Gastroesophageal sphincter (tissue), 4 donors: ENCODE data around the gene RPL35. TPM values are rescaled to one million over a fixed set of nuclear protein-coding genes. Genes with fewer than 3 reads are reported as not detected.
"Not testable (repeated sequence)": the region's sequence is repeated elsewhere in the genome, so short reads cannot be mapped to it uniquely, and the experiment has no call there.

ENCODE experiments used
- ATAC-seq: fragments of 150-250 bp; one replicate; pipeline ENCODE4 v1.9.1; 2016; ENCODE audit warnings: mild to moderate bottlenecking, moderate library complexity
- H3K27ac ChIP-seq, 4 donors: fragments of 200-600 bp; sonication (generic) in 3 of 4; 1 replicate in 3 of 4; 2 replicates in 1 of 4; pipeline ENCODE4 v1.5.1; 2016 to 2019
- H3K27me3 ChIP-seq: fragments of 200-600 bp; sonication (generic); one replicate; pipeline ENCODE4 v1.5.1; 2019
- H3K36me3 ChIP-seq, 2 donors: fragments of 200-600 bp; sonication (generic); one replicate each; pipeline ENCODE4 v1.5.1; 2019; ENCODE audit warnings: control low read depth in 1 of 2
- H3K4me1 ChIP-seq, 3 donors: fragments of 200-600 bp; sonication (generic); 1 replicate in 2 of 3; 2 replicates in 1 of 3; pipeline ENCODE4 v1.5.1; 2016 to 2019; ENCODE audit warnings: control low read depth in 2 of 3
- H3K4me3 ChIP-seq, 2 donors: fragments of 200-600 bp; sonication (generic); one replicate each; pipeline ENCODE4 v1.5.1; 2019; ENCODE audit warnings: mild to moderate bottlenecking in 1 of 2, moderate library complexity in 1 of 2
- H3K9me3 ChIP-seq, 3 donors: fragments of 200-600 bp; sonication (generic); one replicate each; pipeline ENCODE4 v1.5.1; 2017 to 2019; ENCODE audit warnings: control low read depth in 2 of 3
- CTCF ChIP-seq, 4 experiments: fragments of 200-600 bp in 2 of 4; fragments of 450-650 bp in 2 of 4; sonication (generic) in 1 of 4; IDR thresholded peaks; one replicate each; pipeline ENCODE4 v1.5.1; 2017 to 2019; ENCODE audit warnings: antibody characterized with exemption in 4 of 4, mild to moderate bottlenecking in 2 of 4, moderate library complexity in 2 of 4
- EP300 ChIP-seq: sonication (generic); formaldehyde crosslinking; IDR thresholded peaks from one replicate; pipeline ENCODE4 v1.6.1; 2017; ENCODE audit warnings: antibody characterized with exemption, mild to moderate bottlenecking
- POLR2A ChIP-seq, 2 donors: fragments of 450-650 bp; IDR thresholded peaks; one replicate each; pipeline ENCODE4 v1.6.1; 2017; ENCODE audit warnings: antibody characterized with exemption in 2 of 2, mild to moderate bottlenecking in 2 of 2, moderate library complexity in 1 of 2
- POLR2AphosphoS5 ChIP-seq: sonication (generic); formaldehyde crosslinking; IDR thresholded peaks from one replicate; pipeline ENCODE4 v1.6.1; 2017; ENCODE audit warnings: antibody characterized with exemption
- WGBS, 2 donors: methylation state at CpG; one replicate each; pipeline ENCODE4 v1.1.5; 2018; ENCODE audit warnings: low coverage in 1 of 2; 5-methylcytosine and 5-hydroxymethylcytosine counted together
- total RNA-seq, 4 donors: library from RNA; depleted of rRNA; stranded (reverse); fragments of >200 nt; gene quantifications; one replicate each; pipeline ENCODE4 v1.1.0, GENCODE V29; 2016

The RPL35 gene
- total RNA-seq, 4 donors from 2014 or later: 1,026 to 2,785 (median 2,065) TPM

GRCh38 chr9:124846969-124847368, 14.8 kb downstream of the RPL35 start:
- WGBS, 2 donors: 97 to 100% methylated on average over 1 to 5 of the region's 6 CpGs
- H3K4me1 ChIP-seq: peaks cover 0 to 14% (median 0%) of the 10 kb centered on the region in 3 donors
- H3K27ac ChIP-seq: no peak overlapping the region
- H3K4me3 ChIP-seq: no peak overlapping the region
- no peaks in the 10 kb centered on the region for H3K9me3 ChIP-seq
- no peak for ATAC-seq
- H3K36me3 ChIP-seq: no peaks in the 10 kb centered on the region
- no peaks in the 10 kb centered on the region for H3K27me3 ChIP-seq
- no peak for TF ChIP-seq CTCF (IDR thresholded peaks at IDR 0.05)

- WGBS, 2 donors: 93% methylated on average over 3 of the region's 9 CpGs; no CpG with 5 or more reads in 1 of the 2 donors
- H3K4me1 ChIP-seq: peaks cover 0 to 10% (median 0%) of the 10 kb centered on the region in 3 donors
- not testable (repeated sequence) for H3K4me3 ChIP-seq, H3K9me3 ChIP-seq, ATAC-seq, H3K27me3 ChIP-seq, H3K36me3 ChIP-seq, H3K27ac ChIP-seq
Measured at GRCh38 chr9:124846467-124846866, 15.3 kb downstream of the RPL35 start.

- Histone ChIP-seq H3K4me3 (no peak overlapping the region), H3K27me3 (no peaks in the 10 kb centered on the region), H3K27ac (no peak overlapping the region), H3K4me1 (no peaks in the 10 kb centered on the region), H3K9me3 (no peaks in the 10 kb centered on the region), H3K36me3 (no peaks in the 10 kb centered on the region)
- TF ChIP-seq CTCF (IDR thresholded peaks at IDR 0.05): no peak
- no peak for TF ChIP-seq POLR2A (IDR thresholded peaks at IDR 0.05)
- no peak for TF ChIP-seq POLR2AphosphoS5
- no peak for TF ChIP-seq EP300
- no peak for ATAC-seq
- 64 to 67% methylated on average over 3 of the region's 4 CpGs for WGBS, 2 donors
Measured at GRCh38 chr9:124844291-124844690, 17.5 kb downstream of the RPL35 start.

- ATAC-seq: no peak
- H3K36me3 ChIP-seq: no peaks in the 10 kb centered on the region
- 76 to 87% methylated on average over 6 to 10 of the region's 11 CpGs for WGBS, 2 donors
- no peaks in the 10 kb centered on the region for H3K27me3 ChIP-seq
- no peaks in the 10 kb centered on the region for H3K9me3 ChIP-seq
- no peak for TF ChIP-seq POLR2A (IDR thresholded peaks at IDR 0.05)
- TF ChIP-seq CTCF (IDR thresholded peaks at IDR 0.05): no peak
- no peak for TF ChIP-seq EP300
- no peak for TF ChIP-seq POLR2AphosphoS5
- H3K27ac ChIP-seq: no peak overlapping the region
- no peak overlapping the region for H3K4me3 ChIP-seq
- H3K4me1 ChIP-seq: no peaks in the 10 kb centered on the region
Measured at GRCh38 chr9:124843456-124844034, 18.2 kb downstream of the RPL35 start.

GRCh38 chr9:124841075-124841821, 20.5 kb downstream of the RPL35 start:
- no peak for ATAC-seq
- H3K4me1 ChIP-seq: peaks cover 0 to 1% (median 0%) of the 10 kb centered on the region in 3 donors

More at GRCh38 chr9:124841075-124841821, 20.5 kb downstream of the RPL35 start:
- no peaks in the 10 kb centered on the region for H3K9me3 ChIP-seq
- no peak overlapping the region for H3K27ac ChIP-seq
- TF ChIP-seq EP300 (no peak), CTCF (IDR thresholded peaks at IDR 0.05) (no peak)
- no peaks in the 10 kb centered on the region for H3K36me3 ChIP-seq
- no peak overlapping the region for H3K4me3 ChIP-seq
- no peaks in the 10 kb centered on the region for H3K27me3 ChIP-seq
- WGBS, 2 donors: 78% methylated on average over 9 of the region's 14 CpGs; no CpG with 5 or more reads in 1 of the 2 donors
